ENCODE results near the gene ZNF385D. TPM values are rescaled to one million over a fixed set of nuclear protein-coding genes. Genes with fewer than 3 reads are reported as not detected.

Gene ZNF385D
- total RNA-seq, 3 donors from 2014 or later = 3.2 to 4.3 (median 3.8) TPM

DNA sequence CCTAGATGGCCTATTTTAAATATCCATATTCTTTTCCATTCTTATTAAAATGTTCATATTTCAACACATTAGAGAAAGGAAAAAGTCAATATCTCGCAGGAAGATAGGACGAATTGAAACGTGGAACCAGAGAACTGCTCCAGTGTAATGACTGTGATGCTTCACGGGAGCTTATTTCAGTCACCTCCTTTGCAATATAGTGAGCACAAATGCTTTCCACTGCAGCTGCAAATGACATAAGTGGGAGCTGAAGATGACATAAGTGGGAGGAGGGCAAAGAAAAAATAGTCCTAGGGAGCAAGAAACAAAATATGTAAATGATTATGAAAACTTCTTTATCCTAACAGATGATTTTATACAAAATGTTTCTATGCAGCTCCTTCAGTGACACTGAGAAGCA, 324.1 kb downstream of the ZNF385D start:
- Histone ChIP-seq H3K27ac (no peak overlapping the region), H3K36me3 (no peaks in the 10 kb centered on the region), H3K4me3 (no peak overlapping the region), H3K9me3 (no peaks in the 10 kb centered on the region), H3K4me1 (no peaks in the 10 kb centered on the region), H3K27me3 (no peaks in the 10 kb centered on the region)
- DNase-seq (ENCODE audit: low spot score in 2 of 2) = no peak
- intact Hi-C loops (cut with DNase I; ENCODE audit: low total_unique reads) = no loop called here
- TF ChIP-seq POLR2A (IDR thresholded peaks at IDR 0.05) = no peak

DNA sequence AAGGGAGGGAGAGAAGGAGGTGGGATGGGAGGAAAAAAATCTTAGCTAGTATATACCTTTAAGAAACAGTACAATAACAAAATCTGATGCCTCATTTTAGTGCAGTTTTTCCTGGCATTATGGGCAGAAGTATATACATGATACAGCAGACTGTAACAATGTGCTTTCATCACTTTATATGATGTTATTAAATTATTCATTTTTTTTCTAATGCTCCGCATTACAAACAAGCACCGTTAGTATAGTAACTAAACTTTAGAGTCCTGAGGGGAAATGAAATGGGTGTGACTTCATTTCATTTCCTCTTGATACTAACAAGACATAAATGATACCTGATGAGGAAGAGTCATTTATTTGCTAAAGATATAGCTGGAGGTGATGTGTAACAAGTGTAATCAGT, 325.3 kb downstream of the ZNF385D start:
- no peak overlapping the region for H3K4me3 ChIP-seq
- TF ChIP-seq POLR2A (IDR thresholded peaks at IDR 0.05) = no peak
- TF ChIP-seq, protein P1, sequence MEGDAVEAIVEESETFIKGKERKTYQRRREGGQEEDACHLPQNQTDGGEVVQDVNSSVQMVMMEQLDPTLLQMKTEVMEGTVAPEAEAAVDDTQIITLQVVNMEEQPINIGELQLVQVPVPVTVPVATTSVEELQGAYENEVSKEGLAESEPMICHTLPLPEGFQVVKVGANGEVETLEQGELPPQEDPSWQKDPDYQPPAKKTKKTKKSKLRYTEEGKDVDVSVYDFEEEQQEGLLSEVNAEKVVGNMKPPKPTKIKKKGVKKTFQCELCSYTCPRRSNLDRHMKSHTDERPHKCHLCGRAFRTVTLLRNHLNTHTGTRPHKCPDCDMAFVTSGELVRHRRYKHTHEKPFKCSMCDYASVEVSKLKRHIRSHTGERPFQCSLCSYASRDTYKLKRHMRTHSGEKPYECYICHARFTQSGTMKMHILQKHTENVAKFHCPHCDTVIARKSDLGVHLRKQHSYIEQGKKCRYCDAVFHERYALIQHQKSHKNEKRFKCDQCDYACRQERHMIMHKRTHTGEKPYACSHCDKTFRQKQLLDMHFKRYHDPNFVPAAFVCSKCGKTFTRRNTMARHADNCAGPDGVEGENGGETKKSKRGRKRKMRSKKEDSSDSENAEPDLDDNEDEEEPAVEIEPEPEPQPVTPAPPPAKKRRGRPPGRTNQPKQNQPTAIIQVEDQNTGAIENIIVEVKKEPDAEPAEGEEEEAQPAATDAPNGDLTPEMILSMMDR (IDR thresholded peaks at IDR 0.05) = no peak
- H3K4me1 ChIP-seq = no peaks in the 10 kb centered on the region
- no peaks in the 10 kb centered on the region for H3K36me3 ChIP-seq
- DNase-seq (ENCODE audit: low spot score in 2 of 2) = no peak
- no peaks in the 10 kb centered on the region for H3K27me3 ChIP-seq
- H3K9me3 ChIP-seq = no peaks in the 10 kb centered on the region
- intact Hi-C loops (cut with DNase I; ENCODE audit: low total_unique reads) = no loop called here
- H3K27ac ChIP-seq = no peak overlapping the region

DNA sequence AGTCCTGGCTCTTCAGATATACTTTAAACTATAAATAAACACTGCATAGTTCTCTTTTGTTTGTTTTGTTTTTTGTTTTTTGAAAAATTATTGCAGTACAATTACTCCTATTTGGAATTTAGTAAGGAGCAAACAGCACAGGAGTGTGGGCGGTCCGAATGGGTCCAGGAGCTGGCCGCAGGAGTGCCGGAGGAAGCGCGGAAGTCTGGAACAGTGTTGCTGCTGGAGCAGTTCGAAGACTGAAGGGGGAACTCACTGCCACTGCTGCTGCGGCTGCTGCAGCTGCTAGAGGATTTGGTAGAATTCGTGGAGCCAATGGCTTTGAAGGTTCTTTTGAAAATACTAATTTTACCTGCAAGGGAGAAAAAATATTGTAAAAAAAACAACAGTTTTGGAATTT, 329.9 kb downstream of the ZNF385D start:
- Histone ChIP-seq H3K27me3 (no peaks in the 10 kb centered on the region), H3K27ac (no peak overlapping the region), H3K36me3 (no peaks in the 10 kb centered on the region), H3K4me3 (no peak overlapping the region), H3K4me1 (no peaks in the 10 kb centered on the region), H3K9me3 (no peaks in the 10 kb centered on the region)
- no peak for DNase-seq (ENCODE audit: low spot score in 2 of 2)
- TF ChIP-seq POLR2A (IDR thresholded peaks at IDR 0.05) (no peak), POLR2AphosphoS5 (IDR thresholded peaks at IDR 0.05) (no peak)
- TF ChIP-seq, protein P1 (IDR thresholded peaks at IDR 0.05) = no peak
- intact Hi-C loops (cut with DNase I; ENCODE audit: low total_unique reads) = no loop called here

DNA sequence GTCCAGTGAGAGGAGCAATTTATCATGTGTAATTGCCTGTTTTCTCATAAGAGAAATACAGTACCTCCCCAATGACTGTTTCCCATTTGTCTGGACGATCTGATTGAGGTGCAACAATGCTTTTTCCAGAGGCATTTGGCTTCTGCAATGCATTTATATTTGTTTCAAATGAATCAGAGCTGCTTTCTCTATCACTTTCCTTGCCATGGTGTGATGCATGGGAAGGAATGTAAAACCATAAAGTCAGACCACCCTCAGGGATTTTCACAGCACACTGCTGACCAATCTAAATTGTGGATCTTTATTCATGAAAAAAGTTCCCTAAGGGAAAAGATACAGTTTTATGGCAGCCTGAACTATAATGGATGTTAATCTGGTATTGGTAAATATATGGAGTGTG, 333.0 kb downstream of the ZNF385D start:
- Histone ChIP-seq H3K4me3 (no peak overlapping the region), H3K36me3 (no peaks in the 10 kb centered on the region), H3K27me3 (no peaks in the 10 kb centered on the region), H3K4me1 (no peaks in the 10 kb centered on the region), H3K9me3 (no peaks in the 10 kb centered on the region), H3K27ac (no peak overlapping the region)
- intact Hi-C loops (cut with DNase I; ENCODE audit: low total_unique reads) = no loop called here
- TF ChIP-seq, protein P1 (IDR thresholded peaks at IDR 0.05) = no peak
- no peak for TF ChIP-seq POLR2AphosphoS5 (IDR thresholded peaks at IDR 0.05)
- TF ChIP-seq POLR2A (IDR thresholded peaks at IDR 0.05) = no peak
- DNase-seq (ENCODE audit: low spot score in 2 of 2) = no peak

DNA sequence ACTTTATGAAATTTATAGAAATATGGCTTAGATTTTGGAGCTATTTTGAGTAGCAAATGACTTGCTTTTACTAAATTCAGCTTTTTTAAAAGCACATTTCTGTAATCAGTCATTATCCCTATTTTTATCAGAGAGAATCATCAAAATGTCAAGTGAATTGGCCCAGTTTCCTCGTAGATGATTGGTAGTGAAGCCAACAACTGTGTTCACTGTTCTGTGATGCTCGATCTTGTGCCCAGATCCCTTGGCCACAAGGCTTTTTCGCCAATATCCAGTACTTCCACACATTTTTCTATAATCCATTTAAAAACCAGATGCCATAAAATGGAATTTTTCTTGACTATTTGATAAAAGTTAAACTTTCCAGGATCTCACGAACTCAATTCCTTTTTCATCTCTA, 336.5 kb downstream of the ZNF385D start:
- no peak for DNase-seq (ENCODE audit: low spot score in 2 of 2)
- TF ChIP-seq POLR2A (IDR thresholded peaks at IDR 0.05) (no peak), POLR2AphosphoS5 (IDR thresholded peaks at IDR 0.05) (no peak)
- TF ChIP-seq, protein P1 (IDR thresholded peaks at IDR 0.05) = no peak
- no peaks in the 10 kb centered on the region for H3K27me3 ChIP-seq
- H3K9me3 ChIP-seq = no peaks in the 10 kb centered on the region
- no peaks in the 10 kb centered on the region for H3K36me3 ChIP-seq
- H3K4me3 ChIP-seq = no peak overlapping the region
- intact Hi-C loops (cut with DNase I; ENCODE audit: low total_unique reads) = no loop called here
- H3K4me1 ChIP-seq = no peaks in the 10 kb centered on the region
- no peak overlapping the region for H3K27ac ChIP-seq

DNA sequence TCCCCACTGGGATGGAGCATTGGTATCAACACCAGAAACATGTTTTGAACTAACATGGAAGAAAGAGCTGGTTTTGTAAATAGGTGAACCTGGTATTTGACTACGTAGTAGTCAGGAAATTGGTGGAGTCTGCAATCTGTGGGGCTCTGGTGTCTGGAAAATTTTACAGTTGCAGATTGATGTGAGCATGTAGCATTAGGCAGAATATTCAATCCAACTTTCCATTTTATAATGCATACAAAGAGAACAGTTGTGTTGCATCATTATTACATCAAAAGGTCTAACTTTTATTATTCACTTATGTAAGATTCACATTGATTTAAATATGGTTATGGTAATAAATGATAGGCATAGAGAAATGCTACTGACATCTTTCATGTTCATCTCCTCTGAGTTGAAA, 340.0 kb downstream of the ZNF385D start:
- no peak for DNase-seq (ENCODE audit: low spot score in 2 of 2)
- TF ChIP-seq POLR2AphosphoS5 (IDR thresholded peaks at IDR 0.05) (no peak), POLR2A (IDR thresholded peaks at IDR 0.05) (no peak)
- TF ChIP-seq, protein P1 (IDR thresholded peaks at IDR 0.05) = no peak
- H3K27ac ChIP-seq = no peak overlapping the region
- no peaks in the 10 kb centered on the region for H3K36me3 ChIP-seq
- H3K4me1 ChIP-seq = no peaks in the 10 kb centered on the region
- H3K4me3 ChIP-seq = no peak overlapping the region
- intact Hi-C loops (cut with DNase I; ENCODE audit: low total_unique reads) = no loop called here
- no peaks in the 10 kb centered on the region for H3K9me3 ChIP-seq
- H3K27me3 ChIP-seq = no peaks in the 10 kb centered on the region
